HEK293T (cell line): ENCODE measurements around the gene PI16.

Source experiments
- ELF4 ChIP-seq: fragments of 450-650 bp; IDR thresholded peaks from 2 replicates; pipeline ENCODE4 v1.6.1; 2017; ENCODE audit warnings: antibody characterized with exemption
- FOXM1 ChIP-seq: fragments of 450-650 bp; IDR thresholded peaks from 2 replicates; pipeline ENCODE4 v1.6.1; 2017; ENCODE audit warnings: mild to moderate bottlenecking, borderline replicate concordance
- HDGF ChIP-seq: fragments of 450-650 bp; IDR thresholded peaks from 2 replicates; pipeline ENCODE4 v1.6.1; 2017; ENCODE audit warnings: antibody characterized with exemption, borderline replicate concordance
- L3MBTL2 ChIP-seq: fragments of 450-650 bp; conservative IDR thresholded peaks from 2 replicates; pipeline ENCODE4 v1.6.1; 2016; ENCODE audit warnings: mild to moderate bottlenecking
- NFRKB ChIP-seq: fragments of 450-650 bp; IDR thresholded peaks from 2 replicates; pipeline ENCODE4 v1.6.1; 2016; ENCODE audit warnings: mild to moderate bottlenecking, moderate library complexity
- SUZ12 ChIP-seq: fragments of 450-650 bp; IDR thresholded peaks from 2 replicates; pipeline ENCODE4 v1.6.1; 2016; ENCODE audit warnings: mild to moderate bottlenecking

- TF ChIP-seq NFRKB = no peak
- no peak for TF ChIP-seq SUZ12
- no peak for TF ChIP-seq L3MBTL2
- no peak for TF ChIP-seq FOXM1
- no peak for TF ChIP-seq ELF4
- no peak for TF ChIP-seq HDGF
Observed at GRCh38 chr6:36963451-36964290, 9.1 kb downstream of the PI16 start.
